Adipose tissue (tissue), 3 donors: ENCODE results near the gene ELOB. TPM values are rescaled to one million over a fixed set of nuclear protein-coding genes. Genes with fewer than 3 reads are reported as not detected.
"Not testable (repeated sequence)": the region's sequence is repeated elsewhere in the genome, so short reads cannot be mapped to it uniquely, and the experiment has no call there.

ENCODE experiments used
- H3K27ac ChIP-seq: one replicate; pipeline ENCODE4 v1.5.1; 2013; ENCODE audit warnings: low read depth, low read length
- WGBS, 3 donors: extraction: QIAGEN DNeasy Blood & Tissue Kit; methylation state at CpG; one replicate each; pipeline ENCODE4 v1.1.7; 2013; 5-methylcytosine and 5-hydroxymethylcytosine counted together
- polyA plus RNA-seq, 3 donors: library from polyadenylated mRNA; stranded (reverse); fragments of 200-250 nt; gene quantifications; one replicate each; pipeline ENCODE4 v1.2.3, GENCODE V29; 2013
- donor health status: healthy with polysubstance abuse.
- donor health status: Bipolar disorder and iron deficiency.
- donor health status: healthy.

ELOB gene
- polyA plus RNA-seq, 3 donors: 158 to 472 (median 364) TPM

GRCh38 chr16:2740476-2740875 lies 36.6 kb downstream of the ELOB start:
- 88 to 91% (median 89%) methylated on average over 6 of the region's 6 CpGs for WGBS, 3 donors
- no peak overlapping the region for H3K27ac ChIP-seq

GRCh38 chr16:2739625-2740430 lies 37.3 kb downstream of the ELOB start:
- 60 to 64% (median 62%) methylated on average over 7 to 8 of the region's 8 CpGs for WGBS, 3 donors
- no peak overlapping the region for H3K27ac ChIP-seq

DNA sequence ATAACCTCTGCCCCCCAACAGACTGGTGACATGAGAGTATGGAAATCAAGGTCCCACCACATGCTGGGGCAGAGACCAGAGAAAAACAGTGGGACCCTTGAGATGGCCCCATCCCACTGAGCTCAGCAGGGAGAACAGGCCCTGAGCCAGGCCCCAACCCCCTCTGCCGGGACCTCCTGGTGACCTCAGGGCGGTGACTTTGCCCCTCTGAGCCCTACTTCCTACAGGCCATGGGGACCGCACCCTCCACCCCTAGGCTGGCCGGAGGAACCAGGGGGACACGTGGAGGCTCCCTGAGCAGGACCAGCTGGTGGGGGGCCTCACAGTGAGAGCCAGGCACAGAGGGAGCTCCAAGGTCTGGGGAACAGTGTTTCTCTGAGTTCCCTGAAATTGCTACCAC lies 38.5 kb downstream of the ELOB start:
- H3K27ac ChIP-seq: no peak overlapping the region
- WGBS, 3 donors: 77 to 79% (median 79%) methylated on average over 5 of the region's 5 CpGs

DNA sequence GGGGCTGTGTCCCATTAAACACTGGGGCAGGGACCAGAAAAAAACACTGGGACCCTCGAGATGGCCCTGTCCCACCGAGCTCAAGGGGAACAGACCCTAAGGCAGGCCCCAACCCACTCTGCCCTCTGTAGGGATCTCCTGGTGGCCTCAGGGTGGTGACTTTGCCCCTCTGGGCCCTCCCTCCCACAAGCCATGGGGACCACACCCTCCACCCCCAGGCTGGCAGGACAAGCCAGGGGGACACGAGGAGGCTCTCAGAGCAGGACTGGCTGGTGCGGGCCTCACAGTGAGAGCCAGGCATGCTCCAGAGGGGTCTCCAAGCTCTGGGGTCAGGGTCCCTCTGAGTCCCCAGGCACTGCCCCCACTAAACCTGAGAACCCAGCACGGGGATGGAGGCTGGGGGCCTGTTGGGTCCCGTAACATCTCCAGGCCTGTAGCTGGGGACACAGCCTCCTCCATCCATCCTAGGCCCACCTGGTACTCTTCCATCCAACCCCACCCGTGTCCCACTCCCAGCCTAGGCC lies 39.1 kb downstream of the ELOB start:
- 75 to 85% (median 79%) methylated on average over 7 of the region's 7 CpGs for WGBS, 3 donors

DNA sequence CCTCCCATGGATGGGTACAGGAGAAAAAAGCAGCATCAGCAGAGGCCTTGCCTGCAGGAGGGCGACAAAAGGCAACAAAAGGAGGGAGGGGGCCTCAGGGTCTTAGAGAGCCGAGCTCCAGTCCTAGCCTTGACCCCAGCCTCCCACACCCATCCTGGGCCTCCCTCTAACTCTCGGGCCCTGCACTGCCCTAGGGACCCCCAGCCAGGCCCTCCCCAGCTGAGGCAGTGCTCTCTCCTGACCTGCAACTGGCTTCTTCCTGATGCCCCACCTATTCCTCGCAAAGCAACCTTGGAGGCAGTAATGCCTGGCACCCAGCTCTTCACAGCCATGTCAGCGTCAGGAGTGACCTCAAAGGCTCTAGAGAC lies 39.9 kb downstream of the ELOB start:
- 82 to 84% (median 83%) methylated on average over 5 of the region's 5 CpGs for WGBS, 3 donors
- H3K27ac ChIP-seq: no peak overlapping the region

More for the DNA sequence above, 39.1 kb downstream of the ELOB start:
- no peak overlapping the region for H3K27ac ChIP-seq

DNA sequence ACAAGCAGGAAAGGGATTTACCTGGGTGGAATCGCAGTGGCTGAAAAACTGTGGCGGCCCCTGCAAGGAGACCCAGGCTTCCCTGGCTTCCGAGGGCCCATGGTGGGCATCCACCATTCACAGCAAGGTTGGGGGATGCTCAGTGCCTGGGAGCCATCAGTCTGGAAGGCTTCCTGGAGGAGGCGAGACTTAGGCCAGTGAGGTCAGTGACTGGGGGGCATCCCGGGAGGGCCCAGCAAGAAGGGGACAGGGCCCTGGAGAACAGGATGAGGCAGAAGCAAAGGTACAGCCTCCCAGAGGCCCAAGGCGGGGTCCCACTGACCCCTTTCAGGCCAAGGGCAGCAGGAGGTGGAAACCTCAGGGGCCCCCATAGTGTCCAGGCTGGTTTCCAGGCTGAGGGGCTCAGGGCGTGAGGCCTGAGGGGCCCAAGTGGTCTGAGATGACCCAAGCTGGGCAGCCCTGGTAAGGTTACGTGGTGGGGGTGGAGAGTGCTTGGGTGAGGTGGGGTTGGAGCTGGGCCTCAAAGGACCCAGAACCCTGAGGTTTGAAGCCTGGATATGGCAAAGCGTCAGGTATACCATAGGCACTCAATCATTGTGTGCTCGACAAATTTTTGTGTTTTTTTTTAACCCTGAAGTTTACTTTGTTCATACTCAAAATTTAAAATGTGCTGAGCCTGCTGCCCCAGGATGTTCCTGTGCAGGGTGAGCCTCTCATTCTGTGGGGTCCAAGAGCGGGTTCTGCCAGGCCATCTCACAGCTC lies 40.4 kb downstream of the ELOB start:
- whole genome bisulfite sequencing, 3 donors: 89 to 92% (median 89%) methylated on average over 11 of the region's 11 CpGs
- H3K27ac ChIP-seq: no peak overlapping the region

DNA sequence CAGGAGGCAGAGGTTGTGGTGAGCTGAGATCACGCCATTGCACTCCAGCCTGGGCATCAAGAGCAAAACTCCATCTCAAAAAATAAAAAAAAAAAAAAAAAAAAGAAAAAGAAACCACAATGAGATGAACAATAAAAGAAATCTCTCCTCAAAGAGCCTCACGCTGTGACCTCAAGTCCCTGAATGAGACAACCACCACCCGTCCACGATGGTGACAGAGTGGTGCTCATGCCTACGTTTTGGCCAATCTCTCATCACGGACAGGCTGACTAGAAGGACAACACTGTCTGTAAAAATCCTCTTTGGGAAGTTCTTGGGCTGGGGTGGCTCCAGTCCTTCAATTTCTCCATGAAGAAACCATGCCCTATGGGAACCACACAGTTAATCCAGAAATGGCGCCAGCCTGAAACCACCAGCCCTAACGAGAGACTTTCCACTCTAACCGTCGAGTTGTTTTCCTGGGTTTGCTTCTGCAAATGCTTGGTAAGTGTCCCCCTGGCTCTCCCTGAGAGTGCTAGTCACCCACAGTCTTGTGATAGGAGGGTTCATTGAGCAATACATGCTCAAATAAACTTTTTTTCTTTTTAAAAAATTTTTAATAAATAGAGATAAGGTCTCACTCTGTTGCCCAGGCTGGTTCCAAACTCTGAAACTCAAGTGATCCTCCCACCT lies 42.1 kb downstream of the ELOB start:
- H3K27ac ChIP-seq: no peak overlapping the region
- WGBS, 3 donors: 67 to 78% (median 68%) methylated on average over 10 of the region's 10 CpGs

DNA sequence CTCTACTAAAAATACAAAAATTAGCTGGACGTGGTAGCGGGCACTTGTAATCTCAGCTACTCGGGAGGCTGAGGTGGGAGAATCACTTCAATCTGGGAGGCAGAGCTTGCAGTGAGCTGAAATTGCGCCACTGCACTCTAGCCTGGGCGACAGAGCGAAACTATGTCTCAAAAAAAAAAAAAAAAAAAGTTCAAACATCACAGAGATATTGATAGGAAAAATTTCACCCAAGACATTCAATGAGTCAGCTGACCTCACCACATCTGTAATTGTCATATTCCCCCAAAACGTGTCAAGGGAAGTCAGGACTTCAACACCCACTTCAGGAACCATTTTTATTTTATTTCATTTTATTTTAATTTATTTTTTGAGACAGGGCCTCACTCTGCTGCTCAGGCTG lies 49.0 kb downstream of the ELOB start:
- H3K27ac ChIP-seq: no peak overlapping the region
- 79 to 89% (median 84%) methylated on average over 7 of the region's 7 CpGs for WGBS, 3 donors

DNA sequence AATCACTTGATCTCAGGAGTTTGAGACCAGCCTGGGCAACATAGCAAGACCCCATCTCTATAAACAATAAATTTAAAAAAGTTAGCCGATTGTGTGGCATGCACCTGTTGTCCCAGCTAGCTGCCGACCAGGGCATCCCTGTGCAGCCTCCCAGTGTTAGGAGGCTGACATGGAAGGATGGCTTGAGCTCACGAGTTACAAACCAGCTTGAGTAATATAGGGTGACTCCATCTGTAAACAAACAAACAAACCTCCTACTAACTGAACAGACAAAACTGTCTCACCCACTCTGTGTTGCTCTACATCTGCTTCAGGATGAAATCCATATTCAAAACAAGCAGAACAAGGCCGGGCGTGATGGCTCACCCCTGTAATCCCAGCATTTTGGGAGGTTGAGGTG lies 50.2 kb downstream of the ELOB start:
- no peak overlapping the region for H3K27ac ChIP-seq
- 78 to 89% (median 86%) methylated on average over 5 of the region's 5 CpGs for WGBS, 3 donors

DNA sequence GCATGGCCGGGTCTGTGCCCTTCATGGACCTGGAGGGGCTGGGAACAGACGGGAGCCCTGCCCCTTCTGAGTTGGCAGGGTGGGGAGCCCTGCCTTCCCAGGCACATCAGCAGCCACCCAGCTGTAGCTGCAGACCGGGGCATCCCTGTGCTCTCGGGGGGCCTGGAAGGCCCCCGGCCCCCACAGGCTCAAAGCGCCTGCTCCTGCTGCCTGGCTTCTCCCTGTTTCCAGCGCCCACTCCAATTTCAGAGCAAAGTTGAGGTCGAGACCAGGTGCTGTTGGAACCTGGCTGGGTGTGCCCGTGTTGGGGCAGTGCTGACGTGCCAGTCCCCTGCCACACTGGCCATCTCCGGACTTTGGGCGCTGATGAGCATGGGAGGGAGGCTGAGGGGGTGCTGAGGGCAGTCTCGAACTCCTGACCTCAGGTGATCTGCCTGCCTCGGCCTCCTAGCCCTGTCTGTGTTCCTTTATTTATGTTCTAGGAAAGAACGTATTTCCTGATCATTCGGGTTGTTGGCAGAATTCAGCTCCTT lies 52.2 kb downstream of the ELOB start:
- no peak overlapping the region for H3K27ac ChIP-seq
- WGBS, 3 donors: 68 to 73% (median 68%) methylated on average over 16 of the region's 16 CpGs

GRCh38 chr16:2724088-2724676 lies 52.9 kb downstream of the ELOB start:
- 73 to 85% (median 81%) methylated on average over 7 of the region's 7 CpGs for WGBS, 3 donors

DNA sequence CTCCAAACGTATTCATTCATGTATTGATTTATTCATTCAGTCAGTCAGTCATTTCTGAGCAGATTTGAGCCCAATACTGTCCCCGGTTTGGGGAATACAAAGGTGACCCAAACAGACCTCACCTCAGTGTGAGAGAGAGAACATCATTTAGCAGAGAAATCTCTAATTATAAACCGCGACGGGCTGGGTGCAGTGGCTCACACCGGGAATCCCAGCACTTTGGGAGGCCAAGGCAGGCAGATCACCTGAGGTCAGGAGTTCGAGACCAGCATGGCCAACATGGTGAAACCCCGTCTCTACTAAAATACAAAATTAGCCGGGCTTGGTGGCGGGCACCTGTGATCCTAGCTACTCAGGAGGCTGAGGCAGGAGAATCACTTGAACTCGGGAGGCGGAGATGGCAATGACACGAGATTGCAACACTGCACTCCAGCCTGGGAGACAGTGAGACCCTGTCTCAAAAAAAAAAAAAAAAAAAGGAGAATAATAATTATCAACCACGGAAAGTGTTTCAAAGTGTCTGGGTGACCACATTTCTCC lies 55.4 kb downstream of the ELOB start:
- not testable (repeated sequence) for H3K27ac ChIP-seq
- 36 to 40% (median 37%) methylated on average over 14 of the region's 14 CpGs for WGBS, 3 donors

More at GRCh38 chr16:2724088-2724676, 52.9 kb downstream of the ELOB start:
- no peak overlapping the region for H3K27ac ChIP-seq

Other genes with a start within 250 kb of the ELOB start
- under 1 TPM; 0.45 to 0.97 (median 0.66) TPM for gene CEMP1, start 245.9 kb downstream of the ELOB start, polyA plus RNA-seq
- gene PDPK1, start 239.3 kb downstream of the ELOB start, polyA plus RNA-seq: 10 to 100 TPM; 10.6 to 19.0 (median 15.0) TPM
- 10 to 100 TPM in 2 of 3 donors, 1 to 10 TPM in 1; 6.5 to 17.1 (median 12.2) TPM for gene KCTD5, start 94.8 kb downstream of the ELOB start, polyA plus RNA-seq
- gene PRSS27, start 57.1 kb downstream of the ELOB start, polyA plus RNA-seq: 1 to 10 TPM in 2 of 3 donors, under 1 TPM in 1; 0.68 to 1.7 (median 1.3) TPM
- gene SRRM2, start 24.6 kb downstream of the ELOB start, polyA plus RNA-seq: 100 to 1,000 TPM; 342 to 782 (median 459) TPM
- not detected for gene PRSS33, start 10.3 kb upstream of the ELOB start, polyA plus RNA-seq
- not detected for gene PRSS41, start 21.2 kb upstream of the ELOB start, polyA plus RNA-seq
- under 1 TPM in 2 of 3 donors, not detected in 1; 0.39 to 0.77 TPM for gene PRSS21, start 40.0 kb upstream of the ELOB start, polyA plus RNA-seq
- gene ZG16B, start 53.0 kb upstream of the ELOB start, polyA plus RNA-seq: 1 to 10 TPM in 1 of 3 donors, under 1 TPM in 1, not detected in 1; 0.18 to 2.4 TPM
- 1 to 10 TPM in 2 of 3 donors, not detected in 1; 1.2 to 7.9 TPM for gene PRSS22, start 80.9 kb upstream of the ELOB start, polyA plus RNA-seq
- gene FLYWCH2, start 105.9 kb upstream of the ELOB start, polyA plus RNA-seq: 10 to 100 TPM; 15.8 to 43.1 (median 32.4) TPM
- 10 to 100 TPM in 2 of 3 donors, 1 to 10 TPM in 1; 8.8 to 23.7 (median 20.9) TPM for gene FLYWCH1, start 134.7 kb upstream of the ELOB start, polyA plus RNA-seq
- under 1 TPM in 2 of 3 donors, not detected in 1; 0.07 to 0.22 TPM for gene KREMEN2, start 187.0 kb upstream of the ELOB start, polyA plus RNA-seq
- 1 to 10 TPM; 2.9 to 7.7 (median 4.7) TPM for gene PAQR4, start 192.1 kb upstream of the ELOB start, polyA plus RNA-seq
- gene PKMYT1, start 203.2 kb upstream of the ELOB start, polyA plus RNA-seq: 1 to 10 TPM in 2 of 3 donors, under 1 TPM in 1; 0.90 to 2.2 (median 1.5) TPM
- gene CLDN9, start 235.6 kb upstream of the ELOB start, polyA plus RNA-seq: 1 to 10 TPM in 1 of 3 donors, under 1 TPM in 1, not detected in 1; 0.30 to 2.8 TPM
- under 1 TPM in 1 of 3 donors, not detected in 2; 0.86 TPM for gene CLDN6, start 240.9 kb upstream of the ELOB start, polyA plus RNA-seq
- gene TNFRSF12A, start 243.1 kb upstream of the ELOB start, polyA plus RNA-seq: 100 to 1,000 TPM in 1 of 3 donors, 10 to 100 TPM in 2; 23.7 to 149 (median 50.2) TPM
- 100 to 1,000 TPM in 1 of 3 donors, 10 to 100 TPM in 2; 28.0 to 107 (median 55.0) TPM for gene HCFC1R1, start 246.7 kb upstream of the ELOB start, polyA plus RNA-seq
- gene THOC6, start 246.8 kb upstream of the ELOB start, polyA plus RNA-seq: 10 to 100 TPM; 11.3 to 25.2 (median 24.8) TPM